SU-DHL-6 (cell line): ENCODE measurements around the gene MAN2A1.

Source experiments
- H2AFZ ChIP-seq: fragments of 200-600 bp; sonication (generic); 2 replicates; pipeline ENCODE4 v1.6.1; 2014; ENCODE audit warnings: low read depth, mild to moderate bottlenecking, moderate library complexity, mixed read lengths, antibody characterized with exemption, low read length; ENCODE audit not compliant: severe bottlenecking
- H3F3A ChIP-seq: fragments of 200-600 bp; shearing (Covaris generic); 2 replicates; pipeline ENCODE4 v1.6.0; 2016; ENCODE audit warnings: antibody characterized with exemption, mild to moderate bottlenecking; ENCODE audit not compliant: insufficient read depth
- H3K27ac ChIP-seq: fragments of 200-600 bp; sonication (generic); 2 replicates; pipeline ENCODE4 v1.5.1; 2016; ENCODE audit warnings: low read depth, mild to moderate bottlenecking, low read length, moderate library complexity, mixed read lengths
- H3K27me3 ChIP-seq: fragments of 200-600 bp; sonication (generic), shearing (Covaris generic); 2 replicates; pipeline ENCODE4 v1.6.0; 2014; ENCODE audit warnings: mild to moderate bottlenecking, low read length
- H3K36me3 ChIP-seq: fragments of 200-600 bp; sonication (generic); 2 replicates; pipeline ENCODE4 v1.6.1; 2014; ENCODE audit warnings: mild to moderate bottlenecking, low read length, mixed read lengths
- H3K4me2 ChIP-seq: fragments of 300-600, 200-600 bp; shearing (Covaris generic), sonication (generic); 2 replicates; pipeline ENCODE4 v1.6.0; 2014; ENCODE audit warnings: low read length, low read depth, mild to moderate bottlenecking; ENCODE audit not compliant: poor library complexity, severe bottlenecking
- H3K4me3 ChIP-seq: fragments of 200-600 bp; sonication (generic); 2 replicates; pipeline ENCODE4 v1.5.1; 2014; ENCODE audit warnings: antibody characterized with exemption, low read length, mild to moderate bottlenecking, mixed read lengths; ENCODE audit not compliant: insufficient read depth, poor library complexity, severe bottlenecking
- H3K79me2 ChIP-seq: fragments of 200-600 bp; sonication (generic); 2 replicates; pipeline ENCODE4 v1.6.1; 2014; ENCODE audit warnings: mild to moderate bottlenecking, low read length, moderate library complexity; ENCODE audit not compliant: insufficient read depth
- H3K9ac ChIP-seq: fragments of 200-600 bp; sonication (generic); 2 replicates; pipeline ENCODE4 v1.7.0; 2014; ENCODE audit warnings: mild to moderate bottlenecking, low read length
- H3K9me2 ChIP-seq: fragments of 200-600 bp; sonication (generic); replicated peaks from 2 replicates; pipeline ENCODE4 v1.6.1; 2014; ENCODE audit warnings: low read length; ENCODE audit not compliant: insufficient read depth
- H3K9me3 ChIP-seq: fragments of 200-600 bp; sonication (generic); 2 replicates; pipeline ENCODE4 v1.6.1; 2014; ENCODE audit warnings: low read length, mixed read lengths; ENCODE audit not compliant: insufficient read depth
- H4K20me1 ChIP-seq: fragments of 200-600 bp; sonication (generic); 2 replicates; pipeline ENCODE4 v1.6.1; 2014; ENCODE audit warnings: low read depth, mild to moderate bottlenecking, antibody characterized with exemption, low read length, moderate library complexity, mixed read lengths
- EZH2phosphoT487 ChIP-seq: fragments of 200-600 bp; sonication (generic), shearing (Covaris generic); conservative IDR thresholded peaks from 2 replicates; pipeline ENCODE4 v1.6.1; 2018; ENCODE audit warnings: mild to moderate bottlenecking, antibody characterized with exemption, low read length, moderate library complexity, mixed read lengths
- TF ChIP-seq, protein P1 (sequence below): fragments of 200-600 bp; sonication (generic); IDR thresholded peaks from one replicate; pipeline ENCODE4 v1.5.1; 2017; ENCODE audit warnings: antibody characterized with exemption, mild to moderate bottlenecking, low read length, moderate library complexity; ENCODE audit not compliant: insufficient read depth, poor library complexity, severe bottlenecking

MAN2A1 gene

DNA sequence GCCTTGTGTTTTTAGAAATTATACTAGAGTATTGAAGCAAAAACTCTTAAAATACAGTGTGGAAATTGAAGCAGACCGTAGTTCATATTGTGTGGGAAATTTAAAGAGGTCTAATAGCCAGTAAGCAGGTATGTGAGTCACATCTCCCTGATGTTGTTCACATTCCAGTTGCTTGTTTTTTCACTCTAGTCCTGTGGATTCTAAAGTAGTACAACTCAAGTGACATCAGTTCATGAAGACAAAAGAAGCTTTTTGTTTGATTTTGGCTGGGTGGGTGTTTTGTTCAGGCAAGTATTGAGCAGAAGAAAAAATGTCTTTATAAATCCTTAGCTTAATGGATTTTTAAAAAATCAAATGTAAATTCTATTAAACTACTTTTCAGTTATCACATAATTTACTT, 216.2 kb downstream of the MAN2A1 start:
- Histone ChIP-seq H3K27ac (no peak overlapping the region), H3K9me3 (no peaks in the 10 kb centered on the region), H4K20me1 (no peaks in the 10 kb centered on the region), H3F3A (no peaks in the 10 kb centered on the region), H3K9ac (no peak overlapping the region), H2AFZ (no peak overlapping the region), H3K4me3 (no peak overlapping the region), H3K9me2 (no peaks in the 10 kb centered on the region), H3K79me2 (no peaks in the 10 kb centered on the region), H3K4me2 (no peak overlapping the region), H3K27me3 (no peaks in the 10 kb centered on the region), H3K36me3 (no peaks in the 10 kb centered on the region)
- TF ChIP-seq, protein P1, sequence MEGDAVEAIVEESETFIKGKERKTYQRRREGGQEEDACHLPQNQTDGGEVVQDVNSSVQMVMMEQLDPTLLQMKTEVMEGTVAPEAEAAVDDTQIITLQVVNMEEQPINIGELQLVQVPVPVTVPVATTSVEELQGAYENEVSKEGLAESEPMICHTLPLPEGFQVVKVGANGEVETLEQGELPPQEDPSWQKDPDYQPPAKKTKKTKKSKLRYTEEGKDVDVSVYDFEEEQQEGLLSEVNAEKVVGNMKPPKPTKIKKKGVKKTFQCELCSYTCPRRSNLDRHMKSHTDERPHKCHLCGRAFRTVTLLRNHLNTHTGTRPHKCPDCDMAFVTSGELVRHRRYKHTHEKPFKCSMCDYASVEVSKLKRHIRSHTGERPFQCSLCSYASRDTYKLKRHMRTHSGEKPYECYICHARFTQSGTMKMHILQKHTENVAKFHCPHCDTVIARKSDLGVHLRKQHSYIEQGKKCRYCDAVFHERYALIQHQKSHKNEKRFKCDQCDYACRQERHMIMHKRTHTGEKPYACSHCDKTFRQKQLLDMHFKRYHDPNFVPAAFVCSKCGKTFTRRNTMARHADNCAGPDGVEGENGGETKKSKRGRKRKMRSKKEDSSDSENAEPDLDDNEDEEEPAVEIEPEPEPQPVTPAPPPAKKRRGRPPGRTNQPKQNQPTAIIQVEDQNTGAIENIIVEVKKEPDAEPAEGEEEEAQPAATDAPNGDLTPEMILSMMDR, result no peak
- no peak for TF ChIP-seq EZH2phosphoT487

DNA sequence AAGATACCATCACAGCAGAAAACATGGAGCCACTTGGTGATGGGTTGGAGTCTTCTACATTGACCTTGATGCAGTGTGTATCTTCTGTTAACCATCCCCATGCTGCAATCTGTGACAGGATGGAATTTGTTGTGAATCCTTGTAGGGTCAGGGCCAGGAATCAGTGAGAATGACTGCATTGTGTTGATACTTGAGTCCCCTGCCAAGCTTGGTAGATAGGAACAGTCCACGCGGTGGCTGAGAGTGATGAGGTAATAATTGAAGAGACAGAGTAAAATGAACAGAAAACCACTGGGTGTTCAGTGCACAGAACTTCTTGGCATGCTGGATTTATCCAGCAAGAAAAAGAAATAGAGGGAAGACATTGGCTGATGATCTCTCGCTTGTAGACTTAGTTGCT, 217.5 kb downstream of the MAN2A1 start:
- Histone ChIP-seq H3F3A (no peaks in the 10 kb centered on the region), H3K9me2 (no peaks in the 10 kb centered on the region), H4K20me1 (no peaks in the 10 kb centered on the region), H2AFZ (no peak overlapping the region), H3K4me2 (no peak overlapping the region), H3K27me3 (no peaks in the 10 kb centered on the region), H3K9ac (no peak overlapping the region), H3K79me2 (no peaks in the 10 kb centered on the region), H3K4me3 (no peak overlapping the region), H3K36me3 (no peaks in the 10 kb centered on the region), H3K27ac (no peak overlapping the region), H3K9me3 (no peaks in the 10 kb centered on the region)
- TF ChIP-seq, protein P1, result no peak
- no peak for TF ChIP-seq EZH2phosphoT487

DNA sequence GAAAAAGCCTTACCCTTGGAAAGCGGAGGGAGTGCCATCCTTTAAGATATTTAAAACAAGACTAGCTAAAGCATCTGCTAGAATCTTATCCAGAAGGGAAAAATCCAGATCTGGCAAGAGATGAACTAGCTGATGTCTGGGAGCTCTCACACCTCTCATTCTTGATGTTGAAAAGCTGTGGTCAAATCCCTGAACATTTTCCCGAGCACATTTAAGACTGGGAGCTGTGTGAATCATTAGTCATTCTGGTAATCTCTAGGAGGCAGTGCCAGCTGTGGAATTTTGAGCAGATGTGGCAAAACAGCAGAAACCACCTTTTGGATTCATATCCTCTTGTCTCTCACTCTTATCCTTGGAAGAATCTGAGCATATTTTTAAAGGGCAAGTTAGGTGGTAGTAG, 218.0 kb downstream of the MAN2A1 start:
- no peaks in the 10 kb centered on the region for H4K20me1 ChIP-seq
- H2AFZ ChIP-seq, result no peak overlapping the region
- no peak overlapping the region for H3K9ac ChIP-seq
- H3F3A ChIP-seq, result no peaks in the 10 kb centered on the region
- H3K27ac ChIP-seq, result no peak overlapping the region
- TF ChIP-seq, protein P1, result no peak
- no peak for TF ChIP-seq EZH2phosphoT487
- H3K9me2 ChIP-seq, result no peaks in the 10 kb centered on the region
- H3K9me3 ChIP-seq, result no peaks in the 10 kb centered on the region
- no peak overlapping the region for H3K4me3 ChIP-seq
- H3K27me3 ChIP-seq, result no peaks in the 10 kb centered on the region
- no peaks in the 10 kb centered on the region for H3K36me3 ChIP-seq
- H3K4me2 ChIP-seq, result no peak overlapping the region
- no peaks in the 10 kb centered on the region for H3K79me2 ChIP-seq

DNA sequence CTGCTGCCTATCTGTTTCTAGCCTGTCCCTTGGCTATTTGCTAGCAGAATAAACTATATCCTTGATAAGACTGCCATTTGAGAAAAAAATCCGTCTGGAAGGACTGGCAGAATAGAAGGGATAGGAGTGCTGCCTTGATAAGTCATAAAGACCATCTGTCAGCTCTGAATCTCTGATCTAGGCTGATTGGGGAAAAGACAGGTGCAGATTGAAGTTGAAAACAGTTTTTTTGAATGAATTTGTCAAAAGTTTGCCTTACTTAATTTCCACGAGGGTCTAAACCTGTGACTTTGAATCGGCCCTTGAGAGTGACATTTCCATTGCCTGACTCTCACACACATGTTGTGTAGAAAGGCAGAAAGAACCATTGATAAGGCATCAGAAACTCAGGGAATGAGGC, 218.6 kb downstream of the MAN2A1 start:
- no peaks in the 10 kb centered on the region for H3K36me3 ChIP-seq
- H3K9ac ChIP-seq, result no peak overlapping the region
- H3K9me2 ChIP-seq, result no peaks in the 10 kb centered on the region
- no peak overlapping the region for H3K4me2 ChIP-seq
- no peaks in the 10 kb centered on the region for H3F3A ChIP-seq
- H3K9me3 ChIP-seq, result no peaks in the 10 kb centered on the region
- no peak overlapping the region for H3K27ac ChIP-seq
- no peak for TF ChIP-seq EZH2phosphoT487
- TF ChIP-seq, protein P1, result no peak
- no peak overlapping the region for H2AFZ ChIP-seq
- no peaks in the 10 kb centered on the region for H3K27me3 ChIP-seq
- H4K20me1 ChIP-seq, result no peaks in the 10 kb centered on the region
- H3K79me2 ChIP-seq, result no peaks in the 10 kb centered on the region
- no peak overlapping the region for H3K4me3 ChIP-seq
